ENCODE results near the gene ENPP1. TPM values are rescaled to one million over a fixed set of nuclear protein-coding genes. Genes with fewer than 3 reads are reported as not detected.

ENPP1 gene
- total and polyA plus RNA-seq, 2 donors (not counting 1 experiment from before 2014, with no cell fraction given) = 0.13 to 0.42 TPM

DNA sequence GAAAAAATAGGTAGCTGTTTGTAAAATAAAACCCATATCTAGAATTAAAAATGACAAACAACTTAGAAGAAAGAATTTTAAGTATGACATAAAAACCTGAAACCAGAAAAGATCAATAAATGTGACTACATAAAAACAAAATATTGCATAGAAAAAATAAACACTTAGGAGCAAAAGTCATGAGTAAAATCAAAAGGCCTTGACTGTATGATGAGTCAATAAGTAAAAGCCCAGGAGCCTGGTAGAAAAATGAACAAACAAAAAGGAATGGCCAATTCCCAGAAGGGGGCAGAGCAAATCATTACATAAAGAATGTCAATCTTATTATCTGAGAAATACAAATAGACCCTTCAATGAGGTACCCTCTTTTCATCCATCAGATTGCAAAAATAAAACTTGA lies 20.7 kb upstream of the ENPP1 start:
- intact Hi-C loops (cut with micrococcal nuclease) = no loop called here
- POLR2A ChIA-PET = no interaction called here

DNA sequence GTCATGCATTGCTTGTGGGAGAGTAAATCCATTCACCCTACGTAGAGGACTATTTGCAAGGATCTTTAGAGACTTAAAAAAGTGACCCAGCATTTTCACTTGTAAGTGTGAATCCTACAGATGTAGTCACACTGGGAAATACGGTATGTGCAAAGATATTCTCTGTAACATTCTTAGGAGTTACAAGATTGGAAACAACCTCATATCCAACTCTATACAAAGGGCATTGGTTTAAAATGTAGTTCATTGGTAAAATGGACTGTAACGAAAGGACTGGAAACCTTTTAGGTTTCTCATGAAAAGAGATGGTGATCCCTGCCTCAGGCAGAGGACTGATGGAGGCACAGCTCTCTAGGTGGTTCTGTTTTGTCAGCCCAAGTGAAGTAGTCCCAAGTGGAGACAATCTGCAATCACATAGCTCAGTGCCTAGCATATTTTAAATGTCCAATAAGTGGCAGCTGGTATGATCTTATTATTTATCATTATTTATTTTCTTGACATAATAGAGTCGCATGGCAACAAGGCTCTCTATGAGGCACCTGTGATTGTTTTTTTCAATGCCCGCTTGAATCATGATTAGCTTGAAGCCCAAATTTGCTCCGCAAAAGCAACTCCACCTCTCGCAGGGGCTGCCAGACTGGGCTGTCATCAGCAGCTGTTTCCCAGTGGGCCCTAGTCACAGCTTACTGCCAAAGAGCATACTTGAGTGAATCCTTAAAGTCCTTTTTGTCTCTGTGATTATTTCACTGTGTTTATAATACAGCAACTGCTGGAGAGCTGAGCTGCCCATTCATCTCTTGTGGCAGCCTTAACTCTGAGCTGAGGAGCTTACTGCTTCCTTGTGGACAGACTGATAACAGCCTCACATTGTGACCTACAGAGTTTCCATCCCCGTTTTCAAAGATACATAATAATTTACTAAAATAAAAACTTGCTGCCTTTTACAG lies 19.8 kb upstream of the ENPP1 start:
- no peak overlapping the region for H3K4me3 ChIP-seq (ENCODE audit: control extremely low read depth in 1 of 5, extremely low read depth in 1 of 5, insufficient read depth in 1 of 5, low read depth in 2 of 5, low read length in 4 of 5)
- peaks cover 4% of the 10 kb centered on the region for H3K9me3 Mint-ChIP-seq (ENCODE audit: insufficient read depth)
- no peak overlapping the region for H3K9ac ChIP-seq (ENCODE audit: low read length)
- H3K27me3 Mint-ChIP-seq = peaks cover 10% of the 10 kb centered on the region
- TF ChIP-seq, protein P1, sequence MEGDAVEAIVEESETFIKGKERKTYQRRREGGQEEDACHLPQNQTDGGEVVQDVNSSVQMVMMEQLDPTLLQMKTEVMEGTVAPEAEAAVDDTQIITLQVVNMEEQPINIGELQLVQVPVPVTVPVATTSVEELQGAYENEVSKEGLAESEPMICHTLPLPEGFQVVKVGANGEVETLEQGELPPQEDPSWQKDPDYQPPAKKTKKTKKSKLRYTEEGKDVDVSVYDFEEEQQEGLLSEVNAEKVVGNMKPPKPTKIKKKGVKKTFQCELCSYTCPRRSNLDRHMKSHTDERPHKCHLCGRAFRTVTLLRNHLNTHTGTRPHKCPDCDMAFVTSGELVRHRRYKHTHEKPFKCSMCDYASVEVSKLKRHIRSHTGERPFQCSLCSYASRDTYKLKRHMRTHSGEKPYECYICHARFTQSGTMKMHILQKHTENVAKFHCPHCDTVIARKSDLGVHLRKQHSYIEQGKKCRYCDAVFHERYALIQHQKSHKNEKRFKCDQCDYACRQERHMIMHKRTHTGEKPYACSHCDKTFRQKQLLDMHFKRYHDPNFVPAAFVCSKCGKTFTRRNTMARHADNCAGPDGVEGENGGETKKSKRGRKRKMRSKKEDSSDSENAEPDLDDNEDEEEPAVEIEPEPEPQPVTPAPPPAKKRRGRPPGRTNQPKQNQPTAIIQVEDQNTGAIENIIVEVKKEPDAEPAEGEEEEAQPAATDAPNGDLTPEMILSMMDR (IDR thresholded peaks at IDR 0.05) = no peak
- no peak for TF ChIP-seq EZH2 (IDR thresholded peaks at IDR 0.05; ENCODE audit: borderline replicate concordance, insufficient read depth, low read depth, low read length, poor library complexity, severe bottlenecking)
- H3K36me3 ChIP-seq (replicated peaks in 1 of 2; ENCODE audit: control extremely low read depth in 1 of 2, control insufficient read depth in 1 of 2, extremely low read depth in 1 of 2, insufficient read depth in 2 of 2, low read length in 1 of 2) = no peaks in the 10 kb centered on the region
- H4K20me1 ChIP-seq (ENCODE audit: control insufficient read depth, insufficient read depth, low read length, poor library complexity, severe bottlenecking) = no peaks in the 10 kb centered on the region
- ChIA-PET POLR2A (interaction anchor here (0.5 kb wide), 1 partner anchor 161 kb away, joined by 6 read pairs; no protein-coding TSS in a partner anchor), CTCF (no interaction called here)
- no peaks in the 10 kb centered on the region for H3K4me1 ChIP-seq (ENCODE audit: control insufficient read depth in 2 of 2, insufficient read depth in 2 of 2, low read length in 2 of 2)
- ATAC-seq (ENCODE audit: low read depth) = no peak
- H3K4me3 Mint-ChIP-seq = no peak overlapping the region
- H3K4me1 Mint-ChIP-seq = no peaks in the 10 kb centered on the region
- intact Hi-C loops (cut with micrococcal nuclease) = no loop called here
- no peak overlapping the region for H3K4me2 ChIP-seq (replicated peaks; ENCODE audit: low read depth, low read length, poor library complexity, severe bottlenecking)
- no peak overlapping the region for H3K27ac ChIP-seq (ENCODE audit: low read length in 2 of 2)
- no peaks in the 10 kb centered on the region for H3K27me3 ChIP-seq (replicated peaks in 1 of 4; ENCODE audit: control extremely low read depth in 1 of 4, control insufficient read depth in 3 of 4, insufficient read depth in 4 of 4, low read length in 3 of 4)
- 95% methylated on average over 5 of the region's 8 CpGs for WGBS (ENCODE audit: insufficient coverage)
- DNase-seq = no peak
- H3K79me2 ChIP-seq (ENCODE audit: control insufficient read depth, insufficient read depth, low read length) = no peaks in the 10 kb centered on the region
- no peak overlapping the region for H2AFZ ChIP-seq (ENCODE audit: insufficient read depth, low read depth, low read length, poor library complexity, severe bottlenecking)
- H3K9me3 ChIP-seq (ENCODE audit: control extremely low read depth in 1 of 3, control insufficient read depth in 2 of 3, insufficient read depth in 1 of 3, low read length in 2 of 3) = peaks cover 0 to 6% (median 0%) of the 10 kb centered on the region in 3 donors
- H3K27ac Mint-ChIP-seq = no peak overlapping the region

More for the DNA sequence above, 20.7 kb upstream of the ENPP1 start:
- Mint-ChIP-seq H3K9me3 (ENCODE audit: insufficient read depth) (peaks cover 4% of the 10 kb centered on the region), H3K4me3 (no peak overlapping the region), H3K4me1 (no peaks in the 10 kb centered on the region), H3K27me3 (peaks cover 10% of the 10 kb centered on the region), H3K27ac (no peak overlapping the region)
- H3K27me3 ChIP-seq (replicated peaks in 1 of 4; ENCODE audit: control extremely low read depth in 1 of 4, control insufficient read depth in 3 of 4, insufficient read depth in 4 of 4, low read length in 3 of 4) = no peaks in the 10 kb centered on the region
- no peak overlapping the region for H3K4me3 ChIP-seq (ENCODE audit: control extremely low read depth in 1 of 5, extremely low read depth in 1 of 5, insufficient read depth in 1 of 5, low read depth in 2 of 5, low read length in 4 of 5)
- no peak overlapping the region for H2AFZ ChIP-seq (ENCODE audit: insufficient read depth, low read depth, low read length, poor library complexity, severe bottlenecking)
- peaks cover 0 to 6% (median 0%) of the 10 kb centered on the region in 3 donors for H3K9me3 ChIP-seq (ENCODE audit: control extremely low read depth in 1 of 3, control insufficient read depth in 2 of 3, insufficient read depth in 1 of 3, low read length in 2 of 3)
- no peak overlapping the region for H3K9ac ChIP-seq (ENCODE audit: low read length)
- H3K79me2 ChIP-seq (ENCODE audit: control insufficient read depth, insufficient read depth, low read length) = no peaks in the 10 kb centered on the region
- H3K4me2 ChIP-seq (replicated peaks; ENCODE audit: low read depth, low read length, poor library complexity, severe bottlenecking) = no peak overlapping the region
- no peaks in the 10 kb centered on the region for H3K4me1 ChIP-seq (ENCODE audit: control insufficient read depth in 2 of 2, insufficient read depth in 2 of 2, low read length in 2 of 2)
- no peak for DNase-seq
- H3K36me3 ChIP-seq (replicated peaks in 1 of 2; ENCODE audit: control extremely low read depth in 1 of 2, control insufficient read depth in 1 of 2, extremely low read depth in 1 of 2, insufficient read depth in 2 of 2, low read length in 1 of 2) = no peaks in the 10 kb centered on the region
- CTCF ChIA-PET = no interaction called here
- TF ChIP-seq EZH2 (IDR thresholded peaks at IDR 0.05; ENCODE audit: borderline replicate concordance, insufficient read depth, low read depth, low read length, poor library complexity, severe bottlenecking) = no peak
- TF ChIP-seq, protein P1 (IDR thresholded peaks at IDR 0.05) = no peak
- no peaks in the 10 kb centered on the region for H4K20me1 ChIP-seq (ENCODE audit: control insufficient read depth, insufficient read depth, low read length, poor library complexity, severe bottlenecking)
- H3K27ac ChIP-seq (ENCODE audit: low read length in 2 of 2) = no peak overlapping the region
- no peak for ATAC-seq (ENCODE audit: low read depth)
